HCT116 (cell line): ENCODE data around the gene KCNMB2. TPM values are rescaled to one million over a fixed set of nuclear protein-coding genes. Genes with fewer than 3 reads are reported as not detected.

Experiments used
- ATAC-seq: fragments of 200-7000 bp; cut with Tn5 transposase; 2 replicates; pipeline ENCODE4 v1.9.1; 2020; ENCODE audit warnings: mild to moderate bottlenecking, moderate library complexity
- BruUV-seq: library from RNA; stranded (reverse); fragments of 400-500 nt; replicated peaks from 2 replicates; lab custom pipeline; 2021; lab: Mats Ljungman, UMichigan
- CTCF ChIA-PET: fragments of 300-600 bp; sonication (Branson Sonifier 250); formaldehyde crosslinking; loops from one replicate; lab custom pipeline; 2021; ENCODE audit warnings: antibody characterized with exemption; lab: Charles Lee
- POLR2A ChIA-PET: fragments of 300-600, 350-600 bp; sonication (Branson Sonifier 250); formaldehyde crosslinking; loops from one replicate; lab custom pipeline; 2021; ENCODE audit warnings: antibody characterized with exemption; lab: Charles Lee
- RAD21 ChIA-PET, 2 experiments: fragments of 300-600 bp; sonication (Branson Sonifier 250); formaldehyde crosslinking; loops; one replicate each; lab custom pipeline; 2023; ENCODE audit warnings: low total read pairs in 2 of 2; ENCODE audit not compliant: uncharacterized antibody in 2 of 2, unreplicated experiment in 2 of 2, low non-redundant PET in 1 of 2; lab: Charles Lee
- DNase-seq: peaks from one replicate; pipeline ENCODE4 v3.0.0-alpha.2; 2010; ENCODE audit warnings: low read depth, low spot score
- H2AFZ ChIP-seq: fragments of 200-600 bp; shearing (Covaris generic), sonication (generic); 2 replicates; pipeline ENCODE4 v1.6.1; 2017; ENCODE audit warnings: low read depth, mixed run types, mixed read lengths, antibody characterized with exemption, low read length; ENCODE audit not compliant: poor library complexity, severe bottlenecking
- H3K27ac ChIP-seq: 2 replicates; pipeline ENCODE4 v1.5.1; 2012; ENCODE audit warnings: low read depth, low read length
- H3K27me3 ChIP-seq: fragments of 200-600 bp; sonication (generic); 2 replicates; pipeline ENCODE4 v1.6.1; 2016; ENCODE audit warnings: mixed run types, low read length, mixed read lengths; ENCODE audit not compliant: insufficient read depth
- H3K36me3 ChIP-seq, 2 experiments: fragments of 200-500 bp in 1 of 2; fragments of 200-600 bp in 1 of 2; sonication (Bioruptor generic) in 1 of 2; sonication (generic) in 1 of 2; 2 replicates each; pipeline versions ENCODE4 v1.5.1 to v1.6.1; 2014 to 2016; ENCODE audit warnings: low read length in 2 of 2, inconsistent platforms in 1 of 2, mixed read lengths in 1 of 2, mixed run types in 1 of 2; ENCODE audit not compliant: insufficient read depth in 2 of 2, control insufficient read depth in 1 of 2
- H3K4me1 ChIP-seq, 2 experiments: fragments of 200-600 bp in 1 of 2; sonication (generic) in 1 of 2; 2 replicates each; pipeline versions ENCODE4 v1.5.1 to v1.6.1; 2012 to 2017; ENCODE audit warnings: low read length in 2 of 2, inconsistent platforms in 1 of 2, mild to moderate bottlenecking in 1 of 2, mixed read lengths in 1 of 2, mixed run types in 1 of 2, moderate library complexity in 1 of 2; ENCODE audit not compliant: insufficient read depth in 2 of 2, control insufficient read depth in 1 of 2
- H3K4me2 ChIP-seq: fragments of 200-600 bp; sonication (generic); 2 replicates; pipeline ENCODE4 v1.6.1; 2017; ENCODE audit warnings: mixed run types, low read length, mixed read lengths
- H3K4me3 ChIP-seq, 2 experiments: fragments of 200-600 bp in 1 of 2; sonication (generic) in 1 of 2; replicated peaks in 1 of 2; 2 replicates each; pipeline ENCODE4 v1.5.1; 2011 to 2016; ENCODE audit warnings: low read length in 2 of 2, control low read depth in 1 of 2, low read depth in 1 of 2, mild to moderate bottlenecking in 1 of 2, mixed read lengths in 1 of 2, mixed run types in 1 of 2
- H3K79me2 ChIP-seq: fragments of 200-600 bp; sonication (generic); 2 replicates; pipeline ENCODE4 v1.6.1; 2017; ENCODE audit warnings: mild to moderate bottlenecking, mixed run types, low read length, moderate library complexity, mixed read lengths; ENCODE audit not compliant: insufficient read depth
- H3K9ac ChIP-seq: fragments of 200-600 bp; sonication (generic); 2 replicates; pipeline ENCODE4 v1.6.1; 2016; ENCODE audit warnings: low read length, mixed read lengths
- H3K9me2 ChIP-seq: fragments of 200-600 bp; sonication (generic), shearing (Covaris generic); 2 replicates; pipeline ENCODE4 v1.6.1; 2017; ENCODE audit warnings: mixed run types, mild to moderate bottlenecking, moderate library complexity; ENCODE audit not compliant: insufficient read depth
- H3K9me3 ChIP-seq, 2 experiments: fragments of 200-500 bp in 1 of 2; fragments of 200-600 bp in 1 of 2; sonication (Bioruptor generic) in 1 of 2; sonication (generic) in 1 of 2; 2 replicates each; pipeline ENCODE4 v1.6.1; 2014 to 2017; ENCODE audit warnings: low read length in 2 of 2, mixed read lengths in 2 of 2, inconsistent platforms in 1 of 2, low read depth in 1 of 2, mild to moderate bottlenecking in 1 of 2, mixed run types in 1 of 2, moderate library complexity in 1 of 2; ENCODE audit not compliant: control insufficient read depth in 1 of 2, insufficient read depth in 1 of 2
- H4K20me1 ChIP-seq: fragments of 200-600 bp; sonication (generic), shearing (Covaris generic); 2 replicates; pipeline ENCODE4 v1.6.1; 2017; ENCODE audit warnings: mixed run types, mild to moderate bottlenecking, moderate library complexity; ENCODE audit not compliant: insufficient read depth
- CEBPB ChIP-seq: IDR thresholded peaks from 2 replicates; pipeline ENCODE4 v1.6.1; 2012; ENCODE audit warnings: low read depth
- EGR1 ChIP-seq: IDR thresholded peaks from 2 replicates; pipeline ENCODE4 v1.6.1; 2012; ENCODE audit warnings: low read depth
- ELF1 ChIP-seq: IDR thresholded peaks from 2 replicates; pipeline ENCODE4 v1.6.1; 2012; ENCODE audit warnings: low read depth, borderline replicate concordance
- EZH2 ChIP-seq: fragments of 200-600 bp; sonication (generic); IDR thresholded peaks from 2 replicates; pipeline ENCODE4 v1.6.1; 2017; ENCODE audit warnings: antibody characterized with exemption, mixed run types
- FOSL1 ChIP-seq: IDR thresholded peaks from 2 replicates; pipeline ENCODE4 v1.6.1; 2012; ENCODE audit warnings: low read depth
- JUND ChIP-seq: IDR thresholded peaks from 2 replicates; pipeline ENCODE4 v1.6.1; 2012
- POLR2A ChIP-seq: IDR thresholded peaks from 2 replicates; pipeline ENCODE4 v1.7.0; 2011; ENCODE audit warnings: borderline replicate concordance; ENCODE audit not compliant: insufficient read depth, insufficient read length; ENCODE audit errors: extremely low read depth
- POLR2AphosphoS5 ChIP-seq: IDR thresholded peaks from 2 replicates; pipeline ENCODE4 v1.6.1; 2011; ENCODE audit warnings: mild to moderate bottlenecking, low read depth, low read length, moderate library complexity
- RAD21 ChIP-seq: IDR thresholded peaks from 2 replicates; pipeline ENCODE4 v1.6.1; 2012; ENCODE audit warnings: low read depth, mild to moderate bottlenecking
- TCF7L2 ChIP-seq: IDR thresholded peaks from 2 replicates; pipeline ENCODE4 v1.7.0; 2011; ENCODE audit warnings: borderline replicate concordance, inconsistent platforms; ENCODE audit not compliant: insufficient read depth, insufficient read length; ENCODE audit errors: extremely low read depth
- YY1 ChIP-seq: IDR thresholded peaks from 2 replicates; pipeline ENCODE4 v1.6.1; 2011; ENCODE audit warnings: low read length, low read depth, moderate library complexity, mild to moderate bottlenecking; ENCODE audit not compliant: insufficient replicate concordance; ENCODE audit errors: extremely low read depth
- ZFX ChIP-seq: fragments of 450-650 bp; IDR thresholded peaks from 2 replicates; pipeline ENCODE4 v1.6.1; 2017
- ZNF274 ChIP-seq: fragments of 200-500 bp; sonication (Bioruptor generic); IDR thresholded peaks from 2 replicates; pipeline ENCODE4 v1.6.1; 2014; ENCODE audit warnings: mild to moderate bottlenecking, low read depth, low read length, inconsistent platforms
- intact Hi-C: fragments of 100-400 bp; cut with micrococcal nuclease; formaldehyde crosslinking; loops from 2 replicates; pipeline ENCODE4 v1.10.0; 2022
- total RNA-seq: library from RNA; stranded (reverse); gene quantifications from one replicate; pipeline ENCODE4 v1.2.1, GENCODE V29; 2021; ENCODE audit not compliant: unreplicated experiment
- TF ChIP-seq, protein P1 (sequence below): IDR thresholded peaks from 2 replicates; pipeline ENCODE4 v1.6.1; 2011; ENCODE audit warnings: mild to moderate bottlenecking, low read length, moderate library complexity; ENCODE audit not compliant: insufficient replicate concordance; ENCODE audit errors: extremely low read depth
- TF ChIP-seq, protein P2 (sequence below): IDR thresholded peaks from 2 replicates; pipeline ENCODE4 v1.6.1; 2012; ENCODE audit warnings: low read depth
- TF ChIP-seq, protein P3 (sequence below): IDR thresholded peaks from 2 replicates; pipeline ENCODE4 v1.6.1; 2012
- TF ChIP-seq, protein P4 (sequence below): IDR thresholded peaks from 2 replicates; pipeline ENCODE4 v1.6.1; 2012

KCNMB2 gene
- total RNA-seq, 1 experiment from 2014 or later: not detected

DNA sequence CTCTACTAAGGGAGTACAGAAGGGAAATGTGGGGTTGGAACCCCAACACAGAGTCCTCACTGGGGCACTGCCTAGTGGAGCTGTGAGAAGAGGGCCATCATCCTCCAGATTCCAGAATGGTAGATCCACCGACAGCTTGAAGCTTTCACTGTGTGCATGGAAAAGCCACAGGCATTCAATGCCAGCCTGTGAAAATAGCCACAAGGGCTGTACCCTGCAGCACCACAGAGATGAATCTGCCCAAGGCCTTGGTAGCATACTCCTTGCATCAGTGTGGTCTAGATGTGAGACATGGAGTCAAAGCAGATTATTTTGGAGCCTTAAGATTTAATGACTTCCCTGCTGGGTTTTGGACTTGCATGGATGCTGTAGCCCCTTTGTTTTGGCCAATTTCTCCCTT is 39.3 kb upstream of the KCNMB2 start:
- POLR2A ChIA-PET: no interaction called here
- CTCF ChIA-PET: no interaction called here
- Histone ChIP-seq H3K9ac (no peak overlapping the region), H3K9me2 (no peaks in the 10 kb centered on the region), H3K4me1 (no peaks in the 10 kb centered on the region), H3K27me3 (no peaks in the 10 kb centered on the region), H3K4me2 (no peak overlapping the region), H3K4me3 (no peak overlapping the region), H4K20me1 (no peaks in the 10 kb centered on the region), H3K27ac (no peak overlapping the region), H3K79me2 (no peaks in the 10 kb centered on the region), H3K36me3 (no peaks in the 10 kb centered on the region), H3K9me3 (no peaks in the 10 kb centered on the region), H2AFZ (no peak overlapping the region)
- BruUV-seq: no TSS peak
- intact Hi-C loops: no loop called here
- TF ChIP-seq, protein P1, sequence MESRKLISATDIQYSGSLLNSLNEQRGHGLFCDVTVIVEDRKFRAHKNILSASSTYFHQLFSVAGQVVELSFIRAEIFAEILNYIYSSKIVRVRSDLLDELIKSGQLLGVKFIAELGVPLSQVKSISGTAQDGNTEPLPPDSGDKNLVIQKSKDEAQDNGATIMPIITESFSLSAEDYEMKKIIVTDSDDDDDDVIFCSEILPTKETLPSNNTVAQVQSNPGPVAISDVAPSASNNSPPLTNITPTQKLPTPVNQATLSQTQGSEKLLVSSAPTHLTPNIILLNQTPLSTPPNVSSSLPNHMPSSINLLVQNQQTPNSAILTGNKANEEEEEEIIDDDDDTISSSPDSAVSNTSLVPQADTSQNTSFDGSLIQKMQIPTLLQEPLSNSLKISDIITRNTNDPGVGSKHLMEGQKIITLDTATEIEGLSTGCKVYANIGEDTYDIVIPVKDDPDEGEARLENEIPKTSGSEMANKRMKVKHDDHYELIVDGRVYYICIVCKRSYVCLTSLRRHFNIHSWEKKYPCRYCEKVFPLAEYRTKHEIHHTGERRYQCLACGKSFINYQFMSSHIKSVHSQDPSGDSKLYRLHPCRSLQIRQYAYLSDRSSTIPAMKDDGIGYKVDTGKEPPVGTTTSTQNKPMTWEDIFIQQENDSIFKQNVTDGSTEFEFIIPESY: no peak
- TF ChIP-seq TCF7L2 (no peak), FOSL1 (no peak), JUND (no peak), ZNF274 (no peak), ZFX (no peak), POLR2A (no peak), CEBPB (no peak), POLR2AphosphoS5 (no peak), ELF1 (no peak), YY1 (no peak), RAD21 (no peak), EZH2 (no peak), EGR1 (no peak)
- TF ChIP-seq, protein P2, sequence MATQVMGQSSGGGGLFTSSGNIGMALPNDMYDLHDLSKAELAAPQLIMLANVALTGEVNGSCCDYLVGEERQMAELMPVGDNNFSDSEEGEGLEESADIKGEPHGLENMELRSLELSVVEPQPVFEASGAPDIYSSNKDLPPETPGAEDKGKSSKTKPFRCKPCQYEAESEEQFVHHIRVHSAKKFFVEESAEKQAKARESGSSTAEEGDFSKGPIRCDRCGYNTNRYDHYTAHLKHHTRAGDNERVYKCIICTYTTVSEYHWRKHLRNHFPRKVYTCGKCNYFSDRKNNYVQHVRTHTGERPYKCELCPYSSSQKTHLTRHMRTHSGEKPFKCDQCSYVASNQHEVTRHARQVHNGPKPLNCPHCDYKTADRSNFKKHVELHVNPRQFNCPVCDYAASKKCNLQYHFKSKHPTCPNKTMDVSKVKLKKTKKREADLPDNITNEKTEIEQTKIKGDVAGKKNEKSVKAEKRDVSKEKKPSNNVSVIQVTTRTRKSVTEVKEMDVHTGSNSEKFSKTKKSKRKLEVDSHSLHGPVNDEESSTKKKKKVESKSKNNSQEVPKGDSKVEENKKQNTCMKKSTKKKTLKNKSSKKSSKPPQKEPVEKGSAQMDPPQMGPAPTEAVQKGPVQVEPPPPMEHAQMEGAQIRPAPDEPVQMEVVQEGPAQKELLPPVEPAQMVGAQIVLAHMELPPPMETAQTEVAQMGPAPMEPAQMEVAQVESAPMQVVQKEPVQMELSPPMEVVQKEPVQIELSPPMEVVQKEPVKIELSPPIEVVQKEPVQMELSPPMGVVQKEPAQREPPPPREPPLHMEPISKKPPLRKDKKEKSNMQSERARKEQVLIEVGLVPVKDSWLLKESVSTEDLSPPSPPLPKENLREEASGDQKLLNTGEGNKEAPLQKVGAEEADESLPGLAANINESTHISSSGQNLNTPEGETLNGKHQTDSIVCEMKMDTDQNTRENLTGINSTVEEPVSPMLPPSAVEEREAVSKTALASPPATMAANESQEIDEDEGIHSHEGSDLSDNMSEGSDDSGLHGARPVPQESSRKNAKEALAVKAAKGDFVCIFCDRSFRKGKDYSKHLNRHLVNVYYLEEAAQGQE: no peak
- TF ChIP-seq, protein P3, sequence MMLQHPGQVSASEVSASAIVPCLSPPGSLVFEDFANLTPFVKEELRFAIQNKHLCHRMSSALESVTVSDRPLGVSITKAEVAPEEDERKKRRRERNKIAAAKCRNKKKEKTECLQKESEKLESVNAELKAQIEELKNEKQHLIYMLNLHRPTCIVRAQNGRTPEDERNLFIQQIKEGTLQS: no peak
- TF ChIP-seq, protein P4, sequence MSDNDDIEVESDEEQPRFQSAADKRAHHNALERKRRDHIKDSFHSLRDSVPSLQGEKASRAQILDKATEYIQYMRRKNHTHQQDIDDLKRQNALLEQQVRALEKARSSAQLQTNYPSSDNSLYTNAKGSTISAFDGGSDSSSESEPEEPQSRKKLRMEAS: no peak
- ATAC-seq (no peak), DNase-seq (no peak)
- RAD21 ChIA-PET: no interaction called here
